Purkinje cell (primary cell): ENCODE data around the gene MYCBP2. TPM values are rescaled to one million over a fixed set of nuclear protein-coding genes. Genes with fewer than 3 reads are reported as not detected.

Experiments used
- polyA plus RNA-seq: library from polyadenylated mRNA; unstranded; fragments of >200 nt; fragmentation: Nextera tagmentation; gene quantifications from 2 replicates; pipeline ENCODE4 v1.2.1, GENCODE V29; 2014

MYCBP2 gene, protein sequence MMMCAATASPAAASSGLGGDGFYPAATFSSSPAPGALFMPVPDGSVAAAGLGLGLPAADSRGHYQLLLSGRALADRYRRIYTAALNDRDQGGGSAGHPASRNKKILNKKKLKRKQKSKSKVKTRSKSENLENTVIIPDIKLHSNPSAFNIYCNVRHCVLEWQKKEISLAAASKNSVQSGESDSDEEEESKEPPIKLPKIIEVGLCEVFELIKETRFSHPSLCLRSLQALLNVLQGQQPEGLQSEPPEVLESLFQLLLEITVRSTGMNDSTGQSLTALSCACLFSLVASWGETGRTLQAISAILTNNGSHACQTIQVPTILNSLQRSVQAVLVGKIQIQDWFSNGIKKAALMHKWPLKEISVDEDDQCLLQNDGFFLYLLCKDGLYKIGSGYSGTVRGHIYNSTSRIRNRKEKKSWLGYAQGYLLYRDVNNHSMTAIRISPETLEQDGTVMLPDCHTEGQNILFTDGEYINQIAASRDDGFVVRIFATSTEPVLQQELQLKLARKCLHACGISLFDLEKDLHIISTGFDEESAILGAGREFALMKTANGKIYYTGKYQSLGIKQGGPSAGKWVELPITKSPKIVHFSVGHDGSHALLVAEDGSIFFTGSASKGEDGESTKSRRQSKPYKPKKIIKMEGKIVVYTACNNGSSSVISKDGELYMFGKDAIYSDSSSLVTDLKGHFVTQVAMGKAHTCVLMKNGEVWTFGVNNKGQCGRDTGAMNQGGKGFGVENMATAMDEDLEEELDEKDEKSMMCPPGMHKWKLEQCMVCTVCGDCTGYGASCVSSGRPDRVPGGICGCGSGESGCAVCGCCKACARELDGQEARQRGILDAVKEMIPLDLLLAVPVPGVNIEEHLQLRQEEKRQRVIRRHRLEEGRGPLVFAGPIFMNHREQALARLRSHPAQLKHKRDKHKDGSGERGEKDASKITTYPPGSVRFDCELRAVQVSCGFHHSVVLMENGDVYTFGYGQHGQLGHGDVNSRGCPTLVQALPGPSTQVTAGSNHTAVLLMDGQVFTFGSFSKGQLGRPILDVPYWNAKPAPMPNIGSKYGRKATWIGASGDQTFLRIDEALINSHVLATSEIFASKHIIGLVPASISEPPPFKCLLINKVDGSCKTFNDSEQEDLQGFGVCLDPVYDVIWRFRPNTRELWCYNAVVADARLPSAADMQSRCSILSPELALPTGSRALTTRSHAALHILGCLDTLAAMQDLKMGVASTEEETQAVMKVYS (N-terminal part only)
- polyA plus RNA-seq, result 139 and 195 TPM in 2 replicates

DNA sequence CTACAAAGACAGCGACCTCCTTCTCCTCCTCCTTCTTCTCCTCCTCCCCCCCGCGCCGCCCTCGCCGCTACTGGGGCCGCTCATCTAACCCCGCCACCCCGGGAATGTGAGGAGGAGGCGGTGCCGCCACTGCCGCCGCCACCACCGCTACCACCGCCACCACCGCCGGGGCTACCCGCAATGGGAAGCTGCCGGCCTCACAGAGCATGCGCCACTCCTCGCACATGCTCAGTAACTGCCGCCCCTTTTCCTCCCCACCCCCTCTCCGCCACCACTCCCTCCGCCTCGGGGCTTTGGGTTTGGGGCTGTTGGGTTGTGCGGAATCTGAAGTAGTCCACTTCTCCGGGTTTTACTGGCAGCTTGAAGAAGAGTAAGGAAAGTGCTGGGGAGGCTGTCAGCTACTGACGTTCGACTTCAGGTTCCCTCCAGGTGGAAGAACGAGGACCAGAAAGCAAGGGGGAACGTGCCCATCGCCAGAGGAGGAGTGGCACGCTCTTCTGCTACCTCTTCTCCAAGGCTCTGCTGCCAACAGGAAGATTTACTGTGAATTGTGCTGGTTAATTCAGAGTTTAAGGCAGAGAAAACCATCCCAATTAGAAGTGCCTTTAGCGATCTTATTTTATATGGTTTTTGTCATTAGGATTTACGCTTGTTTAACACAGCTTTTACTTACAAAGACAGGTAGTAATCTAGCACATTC lies at the start of gene MYCBP2:
MYCBP2 (minus strand) TSS at position 190 of the 700 bp plus-strand sequence. CDS start 319 bp downstream, outside the sequence.

DNA sequence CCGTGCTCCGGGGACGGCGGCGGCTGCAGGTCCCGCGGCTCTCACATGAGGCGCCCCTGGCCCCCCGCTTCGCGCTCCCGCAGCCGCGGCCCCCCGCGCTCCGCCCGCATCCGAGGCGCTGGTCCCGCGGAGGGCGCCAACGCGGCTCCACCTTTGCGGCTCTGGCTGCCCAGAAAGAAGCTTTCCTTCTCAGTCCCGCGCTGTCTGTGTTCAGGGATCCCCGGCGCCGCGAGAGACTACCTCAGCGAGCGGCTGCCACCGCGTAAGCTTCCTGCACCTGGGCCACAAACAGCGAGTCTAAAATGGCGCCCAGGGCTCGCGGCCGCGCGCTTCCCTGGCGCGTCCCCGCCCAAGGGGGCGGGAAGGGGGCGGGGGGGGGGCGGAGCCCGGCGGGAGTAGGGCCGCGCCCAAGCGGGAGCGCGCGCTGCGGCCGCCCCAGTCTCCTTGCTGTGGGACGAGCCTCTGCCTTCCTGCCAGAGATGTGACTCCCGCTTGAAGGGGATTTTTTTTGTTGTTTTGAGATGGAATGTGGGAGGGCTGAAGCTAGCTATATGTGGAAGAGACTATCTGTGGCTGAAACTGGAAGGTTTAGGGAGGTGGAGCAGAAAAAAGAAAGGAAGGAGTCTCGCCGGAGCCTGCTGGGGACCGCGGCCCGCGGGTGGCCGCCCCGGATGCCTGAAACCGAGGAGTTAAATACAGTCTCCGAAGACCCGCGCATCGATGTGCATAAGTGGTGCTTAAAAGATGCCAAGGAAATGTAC lies 299.9 kb downstream of the MYCBP2 start, which contains the start of gene FBXL3:
FBXL3 (minus strand) TSS at position 299 of the 761 bp plus-strand sequence. CDS start 5,299 bp downstream, outside the sequence.

Other genes starting within 250 kb of the MYCBP2 start
- not detected in 2 replicates for gene SCEL, start 208.6 kb upstream of the MYCBP2 start, polyA plus RNA-seq